Upper lobe of right lung (tissue), 1 donor: ENCODE data around the gene VAV1. TPM values are rescaled to one million over a fixed set of nuclear protein-coding genes. Genes with fewer than 3 reads are reported as not detected.

Experiments
- ATAC-seq: fragments of 200-7000 bp; cut with Tn5 transposase; one replicate; pipeline ENCODE4 v1.9.1; 2020; ENCODE audit warnings: mild to moderate bottlenecking, moderate library complexity
- DNase-seq: peaks from one replicate; pipeline ENCODE4 v3.0.0-alpha.2; 2020
- H3K27ac ChIP-seq: fragments of 200-600 bp; one replicate; pipeline ENCODE4 v1.8.0; 2022
- H3K27me3 ChIP-seq: fragments of 200-600 bp; one replicate; pipeline ENCODE4 v1.8.0; 2022; ENCODE audit warnings: mild to moderate bottlenecking
- H3K36me3 ChIP-seq: fragments of 200-600 bp; one replicate; pipeline ENCODE4 v1.8.0; 2022
- H3K4me1 ChIP-seq: fragments of 200-600 bp; one replicate; pipeline ENCODE4 v1.8.0; 2022
- H3K4me3 ChIP-seq: fragments of 200-600 bp; one replicate; pipeline ENCODE4 v1.8.0; 2022; ENCODE audit warnings: mild to moderate bottlenecking
- H3K9me3 ChIP-seq: fragments of 200-600 bp; one replicate; pipeline ENCODE4 v1.8.0; 2022
- intact Hi-C: fragments of 100-400 bp; cut with DNase I; formaldehyde crosslinking; loops from one replicate; pipeline ENCODE4 v1.11.0; 2022
- total RNA-seq: library from RNA; stranded (reverse); fragmentation: NEBNext Ultra II Directional; extraction: Animal tissue kit (Norgen Biotek cat#: 25700); gene quantifications from one replicate; pipeline ENCODE4 v1.2.1, GENCODE V29; 2021
- TF ChIP-seq, protein P1 (sequence below): fragments of 200-600 bp; IDR thresholded peaks from one replicate; pipeline ENCODE4 v1.8.0; 2022; ENCODE audit warnings: antibody characterized with exemption
- donor health status: DM: no; HTN: yes; CAD: no; lungs with severe emphysema.

VAV1 gene
- total RNA-seq, 1 donor from 2014 or later = 31.6 TPM

DNA sequence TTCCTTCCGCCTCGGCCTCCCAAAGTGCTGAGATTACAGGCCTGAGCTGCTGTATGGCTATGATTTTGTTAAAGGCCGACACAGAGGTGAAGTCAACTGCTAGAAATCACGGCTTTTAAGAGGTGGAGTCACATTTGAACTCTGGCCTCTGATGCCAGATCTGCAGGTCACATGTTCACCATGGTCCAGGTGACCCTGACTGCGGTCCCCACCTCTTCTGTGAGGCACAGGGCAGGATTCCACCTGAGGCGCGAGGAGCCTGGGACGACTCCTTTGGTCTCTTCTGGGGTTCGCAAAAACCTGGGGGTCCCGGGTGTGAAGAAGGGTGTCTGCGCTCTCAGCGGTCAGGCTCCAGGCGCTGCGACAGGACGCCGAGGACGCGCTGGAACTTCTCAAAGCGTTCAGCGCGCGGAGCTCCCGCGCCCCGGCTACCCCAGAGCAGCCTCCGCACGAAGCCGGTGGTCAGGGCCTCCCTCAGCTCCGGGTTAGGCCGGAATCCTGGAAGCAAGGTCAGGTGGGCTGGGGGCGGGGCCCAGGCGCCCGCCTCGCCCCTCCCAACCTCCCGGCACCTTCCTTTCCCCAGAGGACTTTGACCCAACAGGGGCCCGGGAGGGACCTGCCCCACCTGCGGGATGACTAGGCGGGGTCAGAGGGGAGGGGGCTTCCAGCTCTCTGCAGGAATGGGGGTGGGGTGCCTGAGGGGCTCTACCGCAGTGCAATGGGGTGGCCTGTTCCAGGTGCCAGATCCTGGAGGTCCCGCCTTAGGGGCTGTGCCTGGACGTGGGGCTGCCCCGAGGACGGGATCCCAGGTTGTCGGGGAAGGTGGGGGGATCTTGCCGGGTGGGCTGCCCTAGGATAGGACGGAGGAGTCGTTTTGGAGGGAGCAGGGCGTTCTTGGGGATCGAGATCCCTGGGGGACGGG, 20.0 kb upstream of the VAV1 start:
- Histone ChIP-seq H3K27me3 (no peaks in the 10 kb centered on the region), H3K36me3 (peaks cover 56% of the 10 kb centered on the region), H3K27ac (no peak overlapping the region), H3K4me3 (peak overlapping the region; percentile 30), H3K9me3 (no peaks in the 10 kb centered on the region), H3K4me1 (no peaks in the 10 kb centered on the region)
- intact Hi-C loops = loop anchor here (10.0 kb wide), 1 partner anchor 112 kb away; no protein-coding TSS in a partner anchor
- ATAC-seq (no peak), DNase-seq (peak; percentile 65)
- TF ChIP-seq, protein P1, sequence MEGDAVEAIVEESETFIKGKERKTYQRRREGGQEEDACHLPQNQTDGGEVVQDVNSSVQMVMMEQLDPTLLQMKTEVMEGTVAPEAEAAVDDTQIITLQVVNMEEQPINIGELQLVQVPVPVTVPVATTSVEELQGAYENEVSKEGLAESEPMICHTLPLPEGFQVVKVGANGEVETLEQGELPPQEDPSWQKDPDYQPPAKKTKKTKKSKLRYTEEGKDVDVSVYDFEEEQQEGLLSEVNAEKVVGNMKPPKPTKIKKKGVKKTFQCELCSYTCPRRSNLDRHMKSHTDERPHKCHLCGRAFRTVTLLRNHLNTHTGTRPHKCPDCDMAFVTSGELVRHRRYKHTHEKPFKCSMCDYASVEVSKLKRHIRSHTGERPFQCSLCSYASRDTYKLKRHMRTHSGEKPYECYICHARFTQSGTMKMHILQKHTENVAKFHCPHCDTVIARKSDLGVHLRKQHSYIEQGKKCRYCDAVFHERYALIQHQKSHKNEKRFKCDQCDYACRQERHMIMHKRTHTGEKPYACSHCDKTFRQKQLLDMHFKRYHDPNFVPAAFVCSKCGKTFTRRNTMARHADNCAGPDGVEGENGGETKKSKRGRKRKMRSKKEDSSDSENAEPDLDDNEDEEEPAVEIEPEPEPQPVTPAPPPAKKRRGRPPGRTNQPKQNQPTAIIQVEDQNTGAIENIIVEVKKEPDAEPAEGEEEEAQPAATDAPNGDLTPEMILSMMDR = no peak

- ATAC-seq = peak; percentile 94
- peak overlapping the region; percentile 40 for H3K27ac ChIP-seq
- intact Hi-C loops = loop anchor here (10.0 kb wide), 1 partner anchor 111 kb away; no protein-coding TSS in a partner anchor
- peak; percentile 91 for DNase-seq
- H3K4me3 ChIP-seq = peak overlapping the region; percentile 30
- no peaks in the 10 kb centered on the region for H3K4me1 ChIP-seq
- no peaks in the 10 kb centered on the region for H3K27me3 ChIP-seq
- TF ChIP-seq, protein P1 = peak; percentile 41
- no peaks in the 10 kb centered on the region for H3K9me3 ChIP-seq
- peaks cover 47% of the 10 kb centered on the region for H3K36me3 ChIP-seq
Observed at GRCh38 chr19:6753178-6754031, 19.1 kb upstream of the VAV1 start.

DNA sequence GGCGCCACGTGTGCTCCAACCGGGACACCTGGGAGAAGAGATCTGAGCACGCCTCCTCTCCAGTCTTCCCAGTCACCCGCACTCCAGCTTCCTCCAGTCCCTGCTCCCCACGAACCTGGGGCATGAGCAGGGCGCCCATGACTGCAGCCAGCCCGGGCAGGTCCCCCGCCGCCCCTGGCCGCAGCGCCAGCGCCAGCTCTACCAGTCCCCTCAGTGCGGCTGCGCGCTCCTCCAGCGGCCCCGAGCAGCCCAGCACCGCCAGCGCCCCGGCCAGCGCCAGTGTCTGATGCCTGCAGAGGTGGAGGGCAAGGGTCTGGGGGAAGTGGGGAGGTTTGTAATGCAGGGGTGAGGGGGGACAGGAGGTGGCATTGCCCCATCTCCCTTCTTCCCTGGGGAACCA, 18.4 kb upstream of the VAV1 start:
- ATAC-seq = no peak
- Histone ChIP-seq H3K4me3 (no peak overlapping the region), H3K9me3 (no peaks in the 10 kb centered on the region), H3K27me3 (no peaks in the 10 kb centered on the region), H3K27ac (no peak overlapping the region), H3K4me1 (no peaks in the 10 kb centered on the region), H3K36me3 (peaks cover 40% of the 10 kb centered on the region)
- intact Hi-C loops = loop anchor here (10.0 kb wide), 1 partner anchor 111 kb away; no protein-coding TSS in a partner anchor
- DNase-seq = peak; percentile 65
- TF ChIP-seq, protein P1 = no peak

DNA sequence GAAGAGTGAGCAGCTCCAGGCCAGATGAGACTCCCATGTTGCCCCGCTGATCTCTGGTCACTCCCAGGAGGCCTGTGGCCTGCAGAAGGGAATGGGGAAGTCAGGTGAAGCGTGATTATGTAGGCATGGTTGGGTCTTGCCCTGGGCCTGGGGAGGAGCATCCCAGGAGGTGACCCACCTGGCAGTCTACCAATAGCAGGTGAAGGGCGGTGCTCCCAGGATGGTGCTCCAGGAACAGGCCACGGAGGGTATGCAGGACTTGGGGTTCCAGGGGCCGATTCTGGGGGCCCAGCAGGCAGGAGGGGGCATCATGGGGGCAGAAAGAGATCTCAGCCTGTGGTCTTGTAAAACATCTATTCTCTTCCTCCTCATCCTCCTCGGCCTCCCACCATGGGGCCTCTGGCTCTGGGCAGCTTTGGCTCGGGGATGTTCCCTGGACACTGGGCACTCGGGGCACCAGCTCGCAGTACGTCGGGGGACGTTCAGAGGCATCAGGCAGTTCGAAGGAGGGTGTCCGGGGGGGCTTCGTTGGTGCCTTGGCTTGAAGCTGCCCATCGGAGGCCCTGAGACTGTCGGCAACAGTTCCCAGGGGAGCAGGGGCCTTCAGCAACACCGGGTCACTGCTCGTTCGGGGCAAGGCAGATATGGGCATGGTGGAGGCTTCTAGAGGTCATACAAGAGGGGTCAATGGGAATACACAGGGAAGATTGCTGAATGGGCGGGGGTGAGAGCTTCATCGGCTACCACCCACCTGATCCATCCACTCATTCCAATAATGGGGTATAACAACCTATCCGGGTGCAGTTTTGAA, 17.6 kb upstream of the VAV1 start:
- Histone ChIP-seq H3K4me1 (no peaks in the 10 kb centered on the region), H3K27me3 (no peaks in the 10 kb centered on the region), H3K36me3 (peaks cover 33% of the 10 kb centered on the region), H3K9me3 (no peaks in the 10 kb centered on the region), H3K27ac (no peak overlapping the region), H3K4me3 (no peak overlapping the region)
- intact Hi-C loops = loop anchor here (10.0 kb wide), 1 partner anchor 110 kb away; no protein-coding TSS in a partner anchor
- TF ChIP-seq, protein P1 = no peak
- ATAC-seq (no peak), DNase-seq (no peak)

GRCh38 chr19:6760606-6761005, 11.9 kb upstream of the VAV1 start:
- H3K4me3 ChIP-seq = no peak overlapping the region
- H3K4me1 ChIP-seq = peaks cover 3% of the 10 kb centered on the region
- peaks cover 3% of the 10 kb centered on the region for H3K36me3 ChIP-seq
- TF ChIP-seq, protein P1 = no peak
- ATAC-seq = no peak
- no peak for DNase-seq
- no peaks in the 10 kb centered on the region for H3K9me3 ChIP-seq
- H3K27ac ChIP-seq = no peak overlapping the region
- intact Hi-C loops = no loop called here
- no peaks in the 10 kb centered on the region for H3K27me3 ChIP-seq
